Thyroid gland (tissue), 4 donors: ENCODE measurements around the gene NFKBIB.

Source experiments
- POLR2A ChIP-seq, 2 donors: fragments of 450-650 bp; IDR thresholded peaks; one replicate each; pipeline ENCODE4 v1.6.1; 2017; ENCODE audit warnings: antibody characterized with exemption in 2 of 2, mild to moderate bottlenecking in 2 of 2, moderate library complexity in 1 of 2
- TF ChIP-seq, protein P1 (sequence below), 6 experiments: fragments of 200-600 bp in 3 of 6; fragments of 450-650 bp in 3 of 6; sonication (generic) in 3 of 6; IDR thresholded peaks; one replicate each; pipeline ENCODE4 v1.5.1; 2016 to 2019; ENCODE audit warnings: antibody characterized with exemption in 6 of 6, mild to moderate bottlenecking in 2 of 6, inconsistent platforms in 1 of 6, moderate library complexity in 1 of 6

DNA sequence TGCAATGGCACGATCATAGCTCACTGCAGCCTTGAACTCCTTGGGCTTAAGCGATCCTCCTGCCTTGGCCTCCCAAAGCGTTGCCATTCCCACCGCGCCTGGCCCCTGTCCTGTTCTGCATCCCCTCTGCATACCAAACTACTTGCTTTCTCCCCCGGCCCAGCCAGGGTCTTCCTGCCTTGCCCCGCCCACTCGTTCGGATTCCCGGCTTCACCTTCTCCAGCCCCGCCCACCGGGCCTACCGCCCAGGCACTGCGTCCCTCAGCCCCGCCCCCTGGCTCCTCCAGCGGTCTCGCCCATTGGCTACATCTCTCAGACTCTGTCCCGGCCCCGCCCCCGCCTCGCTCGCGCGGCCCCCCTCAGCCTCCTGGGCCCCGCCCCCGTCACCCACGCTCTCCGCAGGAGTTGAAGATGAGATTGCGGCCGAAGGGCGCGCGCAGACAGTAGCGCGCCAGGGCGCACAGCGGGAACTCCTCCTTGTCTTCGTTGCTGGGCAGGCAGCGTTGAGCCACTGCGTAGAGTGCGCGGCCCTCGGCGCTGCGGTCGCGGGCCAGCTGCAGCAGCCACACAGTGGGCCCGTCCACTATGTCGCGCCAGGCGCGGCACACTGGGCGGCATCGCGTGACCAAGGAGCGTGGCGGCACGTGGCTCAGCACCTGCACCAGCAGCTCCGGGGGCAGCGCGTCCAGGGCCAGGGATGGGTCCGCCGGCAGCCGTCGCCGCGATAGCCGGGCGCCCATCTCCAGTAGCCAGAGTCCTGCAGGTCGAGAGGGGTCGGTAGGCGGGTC is 50.0 kb downstream of the NFKBIB start:
- TF ChIP-seq, protein P1, sequence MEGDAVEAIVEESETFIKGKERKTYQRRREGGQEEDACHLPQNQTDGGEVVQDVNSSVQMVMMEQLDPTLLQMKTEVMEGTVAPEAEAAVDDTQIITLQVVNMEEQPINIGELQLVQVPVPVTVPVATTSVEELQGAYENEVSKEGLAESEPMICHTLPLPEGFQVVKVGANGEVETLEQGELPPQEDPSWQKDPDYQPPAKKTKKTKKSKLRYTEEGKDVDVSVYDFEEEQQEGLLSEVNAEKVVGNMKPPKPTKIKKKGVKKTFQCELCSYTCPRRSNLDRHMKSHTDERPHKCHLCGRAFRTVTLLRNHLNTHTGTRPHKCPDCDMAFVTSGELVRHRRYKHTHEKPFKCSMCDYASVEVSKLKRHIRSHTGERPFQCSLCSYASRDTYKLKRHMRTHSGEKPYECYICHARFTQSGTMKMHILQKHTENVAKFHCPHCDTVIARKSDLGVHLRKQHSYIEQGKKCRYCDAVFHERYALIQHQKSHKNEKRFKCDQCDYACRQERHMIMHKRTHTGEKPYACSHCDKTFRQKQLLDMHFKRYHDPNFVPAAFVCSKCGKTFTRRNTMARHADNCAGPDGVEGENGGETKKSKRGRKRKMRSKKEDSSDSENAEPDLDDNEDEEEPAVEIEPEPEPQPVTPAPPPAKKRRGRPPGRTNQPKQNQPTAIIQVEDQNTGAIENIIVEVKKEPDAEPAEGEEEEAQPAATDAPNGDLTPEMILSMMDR (IDR thresholded peaks at IDR 0.05), result no peak
- TF ChIP-seq POLR2A (IDR thresholded peaks at IDR 0.05), result no peak
